ENCODE results near the gene CERS6. TPM values are rescaled to one million over a fixed set of nuclear protein-coding genes. Genes with fewer than 3 reads are reported as not detected.

CERS6 gene
- total RNA-seq, 1 experiment from 2014 or later: 15.1 TPM

DNA sequence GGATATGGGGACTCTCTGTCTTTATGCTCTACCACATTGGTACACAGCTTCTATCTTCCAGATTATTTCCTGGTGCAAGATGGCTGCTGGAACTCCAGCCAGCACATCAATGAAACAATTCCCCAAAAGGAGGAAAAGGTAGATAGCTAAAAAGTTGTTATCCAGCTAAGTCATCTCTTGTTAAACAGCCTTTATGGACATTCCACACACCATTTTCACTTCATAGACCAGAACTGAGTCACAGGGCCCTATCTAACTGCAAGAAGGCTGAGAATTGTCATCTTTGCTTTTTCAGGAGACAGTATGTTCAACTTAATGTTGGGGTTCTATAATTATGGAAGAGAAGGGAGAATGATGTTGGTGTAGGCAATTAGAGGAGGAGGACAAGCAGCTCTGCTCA lies 213.1 kb downstream of the CERS6 start:
- DNase-seq (ENCODE audit: low read depth): no peak

DNA sequence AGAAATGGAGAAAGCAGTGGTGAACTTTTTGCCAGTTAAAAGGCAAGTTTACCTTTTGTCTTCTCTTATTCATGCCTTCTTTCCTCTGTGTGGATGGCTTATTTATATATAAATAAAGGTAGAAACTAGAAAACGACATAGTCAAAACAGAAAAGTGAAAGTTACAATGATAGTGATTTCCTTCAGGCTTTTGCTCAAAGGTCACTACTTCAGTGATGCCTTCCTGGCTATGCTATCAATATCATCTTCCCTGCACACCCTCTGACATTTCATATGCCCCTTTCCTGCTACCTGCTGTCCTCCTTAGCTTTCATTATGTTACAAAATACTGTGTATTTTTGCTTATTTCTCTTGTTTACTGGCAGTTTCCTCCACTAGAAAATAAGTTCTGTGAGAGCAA lies 214.4 kb downstream of the CERS6 start:
- no peak for DNase-seq (ENCODE audit: low read depth)

DNA sequence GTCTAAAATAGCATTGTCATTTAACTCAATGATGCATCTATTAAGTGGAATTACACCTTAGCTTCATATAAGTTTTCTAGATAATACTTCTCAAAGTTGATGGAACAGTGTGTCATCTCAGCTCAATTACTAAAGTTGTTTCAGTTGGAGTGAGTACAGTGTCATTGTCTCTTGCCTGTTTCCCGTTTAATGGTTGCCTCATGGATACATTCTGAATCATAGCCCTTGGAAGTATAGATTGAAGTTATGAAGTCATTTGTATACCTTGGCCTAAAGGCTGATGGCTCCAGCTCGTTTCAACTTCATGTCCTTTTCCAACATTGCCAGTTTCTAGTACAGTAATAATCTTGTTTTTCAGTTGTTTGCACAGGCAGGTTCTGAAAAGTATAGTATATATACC lies 215.9 kb downstream of the CERS6 start:
- no peak for DNase-seq (ENCODE audit: low read depth)

DNA sequence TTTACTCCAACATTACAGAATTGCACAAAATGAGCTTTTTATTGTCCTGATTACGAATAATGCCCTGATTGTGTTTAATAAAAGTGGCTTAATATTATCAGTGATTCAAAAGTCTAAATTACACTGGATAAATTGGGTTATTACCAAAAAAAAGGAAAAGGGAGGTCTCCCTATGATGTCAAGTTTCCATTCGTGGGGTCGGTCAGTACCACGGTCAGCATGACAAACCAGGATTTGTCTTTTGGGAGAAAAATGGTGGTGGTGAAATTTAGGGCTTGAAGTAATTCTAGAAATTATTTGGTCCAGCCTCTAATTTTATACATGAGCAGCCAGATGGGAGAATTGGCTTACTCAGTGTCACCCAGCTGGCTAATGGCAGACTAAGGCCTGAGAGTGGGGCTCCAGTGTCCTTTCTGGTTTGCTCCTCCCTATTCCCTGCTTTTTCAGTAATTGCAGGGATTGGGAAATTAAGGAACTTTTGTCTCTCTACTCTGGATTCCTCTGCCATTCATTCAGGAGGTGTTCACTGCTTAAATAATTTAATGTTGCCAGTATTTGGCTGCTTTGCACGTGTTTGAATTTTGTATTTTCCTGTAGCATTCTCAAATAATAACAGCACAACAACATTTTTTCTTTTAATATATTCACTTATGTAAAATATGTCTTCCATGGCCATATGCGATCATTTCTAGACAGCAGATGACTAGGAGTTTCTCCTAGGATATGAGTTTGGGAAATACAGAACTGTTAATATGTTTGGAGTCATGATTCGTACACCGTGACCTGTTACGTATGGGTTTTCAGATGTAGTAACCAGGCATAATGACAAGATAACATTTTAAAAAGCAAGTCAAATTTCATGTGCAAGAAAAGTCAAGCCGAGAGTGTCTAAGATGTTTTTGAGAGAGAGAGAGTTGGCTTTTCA lies 217.5 kb downstream of the CERS6 start:
- no peak for DNase-seq (ENCODE audit: low read depth)

DNA sequence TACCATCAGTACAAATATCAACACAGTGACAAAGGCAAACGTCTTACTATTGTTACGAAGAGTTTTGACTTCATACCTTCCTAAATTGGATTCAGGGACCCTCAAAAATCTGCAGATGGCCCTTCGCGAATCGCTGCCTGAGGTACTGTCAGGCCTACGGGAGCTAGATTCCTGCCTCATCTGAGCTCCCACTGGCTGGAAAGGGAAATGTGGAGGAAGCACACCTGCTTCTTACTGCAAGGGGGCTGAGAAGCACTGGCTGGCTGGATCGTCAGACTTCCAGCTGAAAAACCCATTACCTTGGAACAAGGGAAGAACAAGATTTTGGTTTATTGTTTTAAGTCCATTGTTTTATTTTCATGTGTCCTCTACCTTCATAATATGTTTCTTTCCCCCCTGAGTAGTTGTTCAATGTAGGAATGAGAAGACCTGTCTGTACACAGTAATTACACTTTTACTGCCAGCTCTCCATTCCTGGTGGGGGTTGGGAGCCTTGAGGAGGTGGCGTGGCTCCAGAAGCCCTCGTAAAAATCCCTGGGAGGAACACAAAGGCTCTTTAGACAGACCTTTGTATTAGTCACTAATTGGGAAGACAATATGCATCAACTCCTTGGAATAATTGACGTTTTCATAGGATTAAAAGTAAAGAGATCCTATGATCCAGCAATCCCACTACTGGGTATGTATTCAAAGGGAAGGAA lies 222.2 kb downstream of the CERS6 start:
- no peak for DNase-seq (ENCODE audit: low read depth)

DNA sequence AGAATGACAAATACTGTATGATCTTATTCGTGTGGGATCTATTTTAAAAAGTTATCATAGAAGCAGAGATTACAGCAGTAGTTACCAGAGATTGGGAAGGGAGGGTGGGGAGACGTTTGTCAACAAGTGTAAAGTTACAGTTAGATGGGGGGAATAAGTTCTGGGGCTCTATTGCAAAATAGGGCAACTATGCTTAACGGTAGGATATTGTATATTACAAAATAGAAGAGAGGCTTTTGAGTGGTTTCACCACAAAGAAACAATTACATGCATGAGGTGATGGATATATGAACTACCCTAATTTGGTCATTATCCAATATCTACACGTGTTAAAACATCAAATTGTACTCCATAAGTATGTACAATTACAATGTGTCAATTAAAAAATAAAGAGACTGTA lies 223.0 kb downstream of the CERS6 start:
- DNase-seq (ENCODE audit: low read depth): no peak

DNA sequence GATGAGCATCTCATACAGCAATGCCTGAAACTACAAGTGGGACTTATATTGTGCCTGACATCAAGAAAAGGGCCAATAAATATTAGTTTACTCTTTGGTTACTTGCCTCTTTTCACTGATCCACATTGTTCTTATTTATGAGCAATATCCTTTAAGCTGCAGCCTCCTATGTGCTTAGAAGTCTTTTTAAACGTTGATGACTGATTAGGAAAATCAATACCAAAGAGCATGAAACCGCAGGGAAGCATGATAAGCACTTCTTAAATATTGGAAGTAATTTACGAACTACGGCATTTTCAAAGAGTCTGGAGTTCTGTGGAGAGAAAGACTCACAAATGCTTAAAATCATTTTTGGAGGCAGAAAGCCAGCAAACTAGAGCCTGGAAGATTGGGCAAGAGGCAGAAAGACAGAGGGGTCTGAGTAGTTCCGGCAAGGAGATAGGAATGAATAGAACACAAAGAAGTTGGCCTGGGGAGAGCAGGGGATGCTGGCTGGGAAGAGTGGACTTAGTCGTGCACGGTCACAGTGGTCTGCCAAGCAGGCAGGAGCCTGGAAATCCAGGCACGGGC lies 223.8 kb downstream of the CERS6 start:
- DNase-seq (ENCODE audit: low read depth): no peak

DNA sequence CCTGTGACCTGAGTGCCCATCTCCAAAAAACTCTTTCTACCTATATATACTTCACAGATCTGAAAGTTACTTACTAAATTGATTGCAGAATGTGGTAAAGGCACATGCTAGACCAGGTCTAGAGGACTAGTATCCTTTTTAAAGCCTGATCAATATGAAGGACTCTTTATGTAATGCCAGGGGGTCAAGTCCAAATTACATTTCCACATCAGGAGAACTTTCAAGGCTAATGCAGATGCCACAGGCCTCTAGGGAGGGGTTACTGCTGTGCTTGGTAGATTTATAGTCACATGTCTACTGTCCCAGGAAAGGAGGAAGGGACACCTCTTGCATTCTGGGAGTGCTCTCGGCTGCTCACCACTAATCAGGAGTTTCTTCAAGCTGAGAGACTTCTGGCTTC lies 227.9 kb downstream of the CERS6 start:
- DNase-seq (ENCODE audit: low read depth): no peak

DNA sequence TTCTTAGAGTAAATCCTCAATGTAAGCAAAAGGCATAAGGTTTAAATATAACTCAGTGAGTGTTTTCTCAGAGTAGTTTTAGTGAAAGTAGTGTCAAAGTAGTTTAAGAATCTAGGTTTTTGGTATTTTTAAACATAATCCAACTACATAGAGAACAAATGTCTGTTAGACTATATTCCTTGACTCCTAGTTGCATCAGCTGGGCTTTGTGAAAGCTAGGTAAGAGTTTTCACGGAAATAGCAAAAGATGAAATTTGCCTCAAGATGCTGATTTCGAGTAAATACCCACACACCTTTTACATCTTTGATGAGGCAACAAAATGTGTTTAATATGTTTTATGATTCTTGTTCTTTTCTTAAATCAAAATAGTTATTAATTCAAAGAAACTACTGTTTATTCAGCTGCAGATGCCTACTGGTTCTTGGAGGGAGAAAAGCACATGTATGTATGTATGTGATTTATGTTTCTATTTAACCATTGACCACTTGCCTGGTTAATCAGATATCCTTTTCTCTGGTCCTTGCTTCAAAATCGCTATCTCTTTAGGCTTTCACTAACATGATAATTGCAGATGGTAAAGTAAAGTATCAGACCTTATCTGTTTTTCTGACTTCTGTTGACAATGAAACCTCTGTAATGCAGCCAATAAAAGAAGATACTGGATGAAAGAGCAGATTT lies 229.0 kb downstream of the CERS6 start:
- DNase-seq (ENCODE audit: low read depth): no peak

DNA sequence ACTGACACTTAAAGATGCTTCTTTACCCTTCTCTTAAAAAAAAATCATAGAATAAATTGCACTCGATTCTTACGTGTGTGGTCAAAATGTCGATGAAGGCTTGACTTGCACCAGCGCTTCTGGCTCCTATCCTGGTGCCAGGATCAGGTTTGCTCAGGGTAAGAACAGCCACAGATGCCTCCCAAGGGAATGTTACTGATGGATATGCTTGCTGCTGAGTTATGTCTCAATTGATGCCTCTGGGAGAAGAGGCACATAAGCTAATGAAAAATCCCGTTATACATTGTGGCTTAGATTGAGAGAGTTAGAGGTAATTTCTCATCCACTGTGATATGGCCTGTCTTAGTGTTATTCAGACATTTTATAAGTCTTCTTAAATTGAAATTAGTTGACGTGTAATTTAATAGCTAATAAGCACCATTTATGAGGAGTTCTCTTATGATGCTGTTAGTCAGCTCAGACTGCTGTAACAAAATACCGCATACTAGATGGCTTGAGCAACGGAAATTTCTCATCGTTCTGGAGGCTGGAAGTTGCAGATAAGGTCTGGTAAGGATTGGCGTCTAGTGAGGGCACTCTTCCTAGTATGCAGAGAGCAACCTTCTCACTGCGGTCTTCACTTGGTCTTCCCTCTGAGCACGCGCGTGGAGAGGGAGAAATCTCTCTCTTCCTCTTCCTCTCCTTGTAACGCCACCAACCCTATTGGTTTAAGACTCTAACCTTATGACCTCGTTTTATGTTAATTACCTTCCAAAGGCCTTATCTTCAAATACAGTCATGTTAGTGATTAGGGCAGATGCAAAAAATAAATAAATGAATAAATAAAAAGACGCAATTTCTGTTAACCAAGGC lies 229.8 kb downstream of the CERS6 start:
- no peak for DNase-seq (ENCODE audit: low read depth)

DNA sequence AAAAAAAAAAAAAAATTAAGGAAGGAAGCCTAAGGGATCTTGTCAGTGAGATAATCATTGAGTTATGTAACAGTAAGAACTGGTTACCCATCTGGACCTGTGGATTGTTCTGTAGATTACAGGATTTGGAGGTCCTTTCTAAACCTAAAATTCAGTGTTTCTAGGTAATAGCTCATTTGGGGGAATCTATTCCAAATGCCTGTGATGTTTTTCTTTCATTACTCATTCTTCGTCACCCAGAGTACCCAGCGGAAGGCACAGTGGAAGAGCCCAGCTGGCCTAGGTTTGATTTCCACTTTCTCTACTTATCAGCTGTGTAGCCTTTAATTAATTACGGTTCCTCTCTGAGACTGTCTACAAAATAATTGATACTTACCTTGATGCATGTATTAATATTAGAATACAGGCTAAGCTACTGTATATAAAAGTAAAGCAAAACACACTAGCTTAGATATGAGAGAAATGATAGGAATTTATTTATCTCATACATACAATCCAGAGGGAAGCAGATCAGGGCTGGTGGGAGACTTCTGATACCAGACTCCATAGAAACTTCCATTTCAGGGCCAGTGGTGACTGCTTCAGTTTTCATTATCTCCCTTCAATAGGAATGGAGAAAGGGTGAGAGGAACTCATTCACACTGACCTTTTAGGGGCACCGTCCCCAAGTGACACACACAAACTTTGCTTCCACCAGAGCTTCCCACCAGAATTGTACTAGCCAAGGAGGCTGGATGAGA lies 230.6 kb downstream of the CERS6 start:
- DNase-seq (ENCODE audit: low read depth): peak; percentile 32

DNA sequence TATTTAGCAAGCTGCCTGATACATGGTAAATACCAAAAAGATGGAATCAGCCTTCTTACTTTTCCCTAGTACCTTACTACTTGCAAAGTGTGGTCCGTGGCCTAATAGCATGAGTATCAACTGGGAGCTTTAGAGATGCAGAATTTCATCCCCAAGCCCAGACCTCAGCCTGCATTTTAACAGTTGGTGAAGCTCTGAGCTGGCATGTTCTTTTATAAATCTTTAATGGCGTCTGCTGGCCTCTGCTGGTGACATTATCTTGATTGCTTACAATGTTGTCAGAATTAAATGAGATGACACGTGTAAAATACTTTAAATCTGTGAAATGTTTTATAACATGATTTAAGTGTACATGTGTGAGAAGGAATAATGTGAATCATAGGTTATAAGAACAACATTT lies 231.2 kb downstream of the CERS6 start:
- DNase-seq (ENCODE audit: low read depth): peak; percentile 14

DNA sequence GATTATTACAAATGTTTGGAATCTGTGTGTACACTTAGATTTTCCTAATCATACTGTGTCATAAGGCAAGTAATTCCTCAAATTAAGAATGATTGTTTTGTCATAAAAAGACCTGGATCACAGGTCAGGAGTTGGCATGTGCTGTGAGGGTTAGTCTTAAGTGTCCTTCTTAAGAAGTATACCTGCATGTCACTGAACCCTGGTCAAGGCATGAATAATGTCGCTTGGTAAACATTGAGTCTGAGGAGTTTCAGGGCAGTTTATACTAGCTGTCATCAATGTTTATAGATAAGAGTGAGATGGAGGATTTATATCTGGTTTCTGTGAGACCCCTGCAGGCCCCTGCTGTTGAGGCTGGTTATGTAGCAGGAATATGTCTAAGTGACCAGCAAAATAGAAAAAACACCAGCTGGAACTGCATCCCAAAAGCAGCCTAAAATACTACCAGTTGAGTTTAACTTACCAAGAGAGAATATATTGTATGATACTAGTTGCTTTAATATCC lies 234.4 kb downstream of the CERS6 start:
- no peak for DNase-seq (ENCODE audit: low read depth)

DNA sequence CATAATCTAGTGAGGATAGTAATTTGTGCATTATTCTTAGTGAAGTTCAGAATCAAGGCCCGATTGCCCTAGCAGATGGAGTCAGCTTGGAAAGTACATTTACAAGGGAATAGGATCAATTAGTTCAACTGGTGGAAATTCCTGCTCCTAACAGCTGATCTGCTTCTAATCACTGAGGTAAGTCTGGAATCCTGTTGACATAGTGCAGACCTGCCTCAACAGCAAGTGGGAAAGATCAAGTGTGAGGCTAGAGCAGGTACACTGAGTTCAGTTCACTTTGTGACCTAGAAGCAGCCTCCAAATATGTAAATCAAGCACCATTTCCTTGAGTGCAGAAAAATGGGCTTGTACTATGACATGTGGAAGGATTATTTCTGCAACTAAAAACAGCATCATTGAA lies 235.1 kb downstream of the CERS6 start:
- DNase-seq (ENCODE audit: low read depth): no peak

DNA sequence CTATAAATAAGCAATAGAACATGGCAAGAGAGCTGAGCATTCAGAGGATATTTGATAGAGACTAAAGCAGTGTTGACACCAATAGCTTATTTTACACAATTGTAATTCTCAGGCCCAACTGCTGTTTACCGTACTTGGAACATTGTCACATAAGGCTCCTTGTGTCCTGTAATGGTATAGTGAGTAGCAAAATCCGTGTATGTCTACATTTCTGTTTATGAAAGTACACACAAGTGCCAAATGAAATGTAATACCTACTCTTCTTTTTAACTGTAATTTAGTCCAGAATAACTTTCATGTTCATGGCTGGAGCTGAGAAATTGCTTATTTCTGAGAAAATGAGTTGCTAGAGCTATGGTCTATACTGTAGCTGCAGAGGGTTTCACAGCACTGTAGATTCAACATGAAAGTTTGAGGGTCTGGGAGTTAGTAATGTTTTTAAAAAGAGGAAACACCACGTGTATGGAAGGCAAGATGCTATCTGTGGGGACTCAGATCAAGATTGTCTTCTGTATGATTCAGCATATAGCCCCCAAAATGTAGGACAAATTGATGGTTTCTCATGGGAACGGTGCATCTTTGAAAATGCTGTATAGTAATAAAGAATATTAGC lies 236.2 kb downstream of the CERS6 start:
- no peak for DNase-seq (ENCODE audit: low read depth)

DNA sequence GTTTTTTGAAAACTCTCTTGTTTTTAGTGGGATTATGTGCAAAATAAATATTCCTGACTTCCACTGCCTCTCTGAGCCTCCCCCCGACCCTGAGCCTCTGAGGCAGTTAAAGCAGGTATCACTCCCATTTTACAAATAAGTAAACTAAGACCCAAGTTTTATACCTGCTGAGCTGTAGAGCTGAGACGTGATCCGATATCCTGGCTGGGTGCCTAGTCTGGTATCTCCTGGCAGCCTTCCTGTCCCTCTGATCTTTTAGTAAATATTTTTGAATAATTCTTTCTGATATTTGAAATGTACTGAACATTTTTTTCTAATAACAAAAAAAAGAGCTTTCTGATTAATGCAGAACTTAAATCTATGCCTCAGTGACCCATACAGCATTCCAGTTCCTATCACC lies 238.1 kb downstream of the CERS6 start:
- DNase-seq (ENCODE audit: low read depth): no peak

DNA sequence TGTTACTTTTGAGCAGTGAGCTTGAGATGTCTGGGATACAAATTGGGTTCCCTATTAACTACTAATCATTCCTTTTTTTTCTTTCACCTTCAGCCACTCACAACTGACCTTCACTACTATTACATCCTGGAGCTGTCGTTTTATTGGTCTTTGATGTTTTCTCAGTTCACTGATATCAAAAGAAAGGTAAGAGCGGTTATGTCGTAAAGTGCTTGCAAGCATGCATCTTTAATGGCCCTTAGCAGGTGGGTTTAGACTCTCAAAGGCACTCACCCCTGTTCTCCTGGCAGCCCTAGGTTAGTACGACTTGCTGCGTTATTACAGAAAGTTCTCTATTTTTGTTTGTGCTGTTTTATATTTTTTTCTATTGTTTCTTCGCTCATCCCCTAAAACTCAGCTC lies 238.8 kb downstream of the CERS6 start:
- DNase-seq (ENCODE audit: low read depth): no peak

DNA sequence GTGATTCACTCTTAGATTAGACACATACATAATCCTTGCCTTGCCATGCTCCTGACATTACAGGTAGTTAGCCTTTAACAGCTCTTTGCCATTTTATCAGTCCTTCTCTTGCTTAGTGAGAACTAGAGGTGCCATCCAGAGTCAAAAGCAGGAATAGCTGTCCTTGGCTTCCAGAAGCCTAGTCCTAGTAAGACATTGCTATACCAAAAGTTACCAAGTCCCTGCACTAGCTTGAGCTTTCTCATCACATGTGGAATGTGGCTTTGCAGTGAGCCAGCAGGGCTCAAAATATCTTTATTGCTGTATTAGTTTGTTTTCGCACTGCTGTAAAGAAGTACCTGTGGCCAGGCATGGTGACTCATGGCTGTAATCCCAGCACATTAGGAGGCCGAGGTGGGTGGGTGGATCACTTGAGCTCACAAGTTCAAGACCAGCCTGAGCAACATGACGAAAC lies 241.6 kb downstream of the CERS6 start:
- DNase-seq (ENCODE audit: low read depth): no peak

DNA sequence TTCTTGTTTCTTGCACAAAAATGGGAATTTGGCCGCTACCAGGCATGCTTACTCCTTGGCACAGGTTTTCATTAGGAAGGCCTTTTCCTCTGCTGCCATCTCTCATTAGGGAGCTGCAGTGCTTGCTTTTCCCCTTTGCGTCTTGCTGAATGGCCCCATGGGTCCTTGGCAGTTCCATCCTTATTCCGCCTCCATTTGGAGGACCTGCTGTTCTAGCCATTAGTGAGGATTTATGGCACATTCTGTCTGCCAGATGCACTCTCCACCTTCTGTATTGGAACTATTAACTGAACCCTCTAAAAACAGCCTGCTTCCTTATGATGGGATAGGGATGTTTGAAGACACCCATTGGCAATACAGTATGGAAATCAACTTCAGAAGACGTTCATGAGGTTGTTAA lies 242.9 kb downstream of the CERS6 start:
- no peak for DNase-seq (ENCODE audit: low read depth)

Data from RPMI7951 (cell line).